ENCODE measurements around the gene CDK12.

The CDK12 gene

GRCh38 chr17:39549747-39550573 is 88.7 kb downstream of the CDK12 start:
- no peak for DNase-seq (ENCODE audit: low read depth, low spot score)
- Histone ChIP-seq H3K36me3 (ENCODE audit: insufficient read depth, insufficient read length, low read length) (peaks cover 49% of the 10 kb centered on the region), H3K9ac (ENCODE audit: insufficient read length, low read depth) (no peak overlapping the region), H3K9me3 (ENCODE audit: insufficient read depth, low read length) (no peaks in the 10 kb centered on the region), H3K27me3 (ENCODE audit: insufficient read depth, insufficient read length) (no peaks in the 10 kb centered on the region), H3K4me1 (ENCODE audit: insufficient read depth, insufficient read length) (peaks cover 5% of the 10 kb centered on the region), H3K4me3 (ENCODE audit: insufficient read length, low read depth) (no peak overlapping the region)
- TF ChIP-seq SUZ12 (IDR thresholded peaks at IDR 0.05; ENCODE audit: extremely low read depth, insufficient read depth, insufficient read length): no peak
- no peak for TF ChIP-seq YY1 (IDR thresholded peaks at IDR 0.05; ENCODE audit: insufficient read depth, insufficient read length)
- no peak for TF ChIP-seq ZNF274 (IDR thresholded peaks at IDR 0.05; ENCODE audit: low read depth, low read length)

- peaks cover 8% of the 10 kb centered on the region for H3K4me1 ChIP-seq (ENCODE audit: insufficient read depth, insufficient read length)
- H3K27me3 ChIP-seq (ENCODE audit: insufficient read depth, insufficient read length): no peaks in the 10 kb centered on the region
- no peak overlapping the region for H3K9ac ChIP-seq (ENCODE audit: insufficient read length, low read depth)
- H3K36me3 ChIP-seq (ENCODE audit: insufficient read depth, insufficient read length, low read length): peaks cover 49% of the 10 kb centered on the region
- DNase-seq (ENCODE audit: low read depth, low spot score): no peak
- H3K4me3 ChIP-seq (ENCODE audit: insufficient read length, low read depth): no peak overlapping the region
- TF ChIP-seq SUZ12 (IDR thresholded peaks at IDR 0.05; ENCODE audit: extremely low read depth, insufficient read depth, insufficient read length) (no peak), YY1 (IDR thresholded peaks at IDR 0.05; ENCODE audit: insufficient read depth, insufficient read length) (no peak), ZNF274 (IDR thresholded peaks at IDR 0.05; ENCODE audit: low read depth, low read length) (no peak)
- H3K9me3 ChIP-seq (ENCODE audit: insufficient read depth, low read length): no peaks in the 10 kb centered on the region
These were observed 90.6 kb downstream of the CDK12 start for GRCh38 chr17:39551879-39552278.

GRCh38 chr17:39553341-39553945 is 92.2 kb downstream of the CDK12 start:
- H3K4me1 ChIP-seq (ENCODE audit: insufficient read depth, insufficient read length): peaks cover 8% of the 10 kb centered on the region
- no peak overlapping the region for H3K9ac ChIP-seq (ENCODE audit: insufficient read length, low read depth)
- no peaks in the 10 kb centered on the region for H3K27me3 ChIP-seq (ENCODE audit: insufficient read depth, insufficient read length)
- no peak for DNase-seq (ENCODE audit: low read depth, low spot score)
- H3K36me3 ChIP-seq (ENCODE audit: insufficient read depth, insufficient read length, low read length): peaks cover 54% of the 10 kb centered on the region
- H3K4me3 ChIP-seq (ENCODE audit: insufficient read length, low read depth): no peak overlapping the region
- H3K9me3 ChIP-seq (ENCODE audit: insufficient read depth, low read length): no peaks in the 10 kb centered on the region
- TF ChIP-seq YY1 (IDR thresholded peaks at IDR 0.05; ENCODE audit: insufficient read depth, insufficient read length) (no peak), SUZ12 (IDR thresholded peaks at IDR 0.05; ENCODE audit: extremely low read depth, insufficient read depth, insufficient read length) (no peak), ZNF274 (IDR thresholded peaks at IDR 0.05; ENCODE audit: low read depth, low read length) (no peak)

GRCh38 chr17:39555368-39555767 is 94.1 kb downstream of the CDK12 start:
- peaks cover 39% of the 10 kb centered on the region for H3K36me3 ChIP-seq (ENCODE audit: insufficient read depth, insufficient read length, low read length)
- no peak overlapping the region for H3K9ac ChIP-seq (ENCODE audit: insufficient read length, low read depth)
- H3K4me3 ChIP-seq (ENCODE audit: insufficient read length, low read depth): no peak overlapping the region
- no peaks in the 10 kb centered on the region for H3K9me3 ChIP-seq (ENCODE audit: insufficient read depth, low read length)
- peaks cover 8% of the 10 kb centered on the region for H3K4me1 ChIP-seq (ENCODE audit: insufficient read depth, insufficient read length)
- no peak for DNase-seq (ENCODE audit: low read depth, low spot score)
- no peaks in the 10 kb centered on the region for H3K27me3 ChIP-seq (ENCODE audit: insufficient read depth, insufficient read length)
- TF ChIP-seq YY1 (IDR thresholded peaks at IDR 0.05; ENCODE audit: insufficient read depth, insufficient read length): no peak
- TF ChIP-seq ZNF274 (IDR thresholded peaks at IDR 0.05; ENCODE audit: low read depth, low read length): no peak
- no peak for TF ChIP-seq SUZ12 (IDR thresholded peaks at IDR 0.05; ENCODE audit: extremely low read depth, insufficient read depth, insufficient read length)

GRCh38 chr17:39556423-39556822 is 95.1 kb downstream of the CDK12 start:
- no peak overlapping the region for H3K9ac ChIP-seq (ENCODE audit: insufficient read length, low read depth)
- DNase-seq (ENCODE audit: low read depth, low spot score): no peak
- H3K4me3 ChIP-seq (ENCODE audit: insufficient read length, low read depth): no peak overlapping the region
- H3K9me3 ChIP-seq (ENCODE audit: insufficient read depth, low read length): no peaks in the 10 kb centered on the region
- peaks cover 8% of the 10 kb centered on the region for H3K4me1 ChIP-seq (ENCODE audit: insufficient read depth, insufficient read length)
- H3K36me3 ChIP-seq (ENCODE audit: insufficient read depth, insufficient read length, low read length): peaks cover 36% of the 10 kb centered on the region
- no peaks in the 10 kb centered on the region for H3K27me3 ChIP-seq (ENCODE audit: insufficient read depth, insufficient read length)
- TF ChIP-seq SUZ12 (IDR thresholded peaks at IDR 0.05; ENCODE audit: extremely low read depth, insufficient read depth, insufficient read length) (no peak), ZNF274 (IDR thresholded peaks at IDR 0.05; ENCODE audit: low read depth, low read length) (no peak), YY1 (IDR thresholded peaks at IDR 0.05; ENCODE audit: insufficient read depth, insufficient read length) (no peak)

GRCh38 chr17:39562395-39562794 is 101.1 kb downstream of the CDK12 start:
- DNase-seq (ENCODE audit: low read depth, low spot score): no peak
- no peaks in the 10 kb centered on the region for H3K4me1 ChIP-seq (ENCODE audit: insufficient read depth, insufficient read length)
- TF ChIP-seq YY1 (IDR thresholded peaks at IDR 0.05; ENCODE audit: insufficient read depth, insufficient read length) (no peak), SUZ12 (IDR thresholded peaks at IDR 0.05; ENCODE audit: extremely low read depth, insufficient read depth, insufficient read length) (no peak), ZNF274 (IDR thresholded peaks at IDR 0.05; ENCODE audit: low read depth, low read length) (no peak)
- no peak overlapping the region for H3K9ac ChIP-seq (ENCODE audit: insufficient read length, low read depth)
- H3K9me3 ChIP-seq (ENCODE audit: insufficient read depth, low read length): peaks cover 4% of the 10 kb centered on the region
- H3K4me3 ChIP-seq (ENCODE audit: insufficient read length, low read depth): no peak overlapping the region
- peaks cover 23% of the 10 kb centered on the region for H3K36me3 ChIP-seq (ENCODE audit: insufficient read depth, insufficient read length, low read length)
- H3K27me3 ChIP-seq (ENCODE audit: insufficient read depth, insufficient read length): no peaks in the 10 kb centered on the region

GRCh38 chr17:39562976-39563375 is 101.7 kb downstream of the CDK12 start:
- TF ChIP-seq ZNF274 (IDR thresholded peaks at IDR 0.05; ENCODE audit: low read depth, low read length) (no peak), YY1 (IDR thresholded peaks at IDR 0.05; ENCODE audit: insufficient read depth, insufficient read length) (no peak)

More at GRCh38 chr17:39562976-39563375, 101.7 kb downstream of the CDK12 start:
- peaks cover 10% of the 10 kb centered on the region for H3K9me3 ChIP-seq (ENCODE audit: insufficient read depth, low read length)
- no peak for DNase-seq (ENCODE audit: low read depth, low spot score)
- peaks cover 26% of the 10 kb centered on the region for H3K36me3 ChIP-seq (ENCODE audit: insufficient read depth, insufficient read length, low read length)
- no peak overlapping the region for H3K9ac ChIP-seq (ENCODE audit: insufficient read length, low read depth)
- H3K27me3 ChIP-seq (ENCODE audit: insufficient read depth, insufficient read length): no peaks in the 10 kb centered on the region
- H3K4me1 ChIP-seq (ENCODE audit: insufficient read depth, insufficient read length): no peaks in the 10 kb centered on the region
- H3K4me3 ChIP-seq (ENCODE audit: insufficient read length, low read depth): no peak overlapping the region

All from NT2/D1 (cell line).